HG02798 (cell line): ENCODE results near the gene SELENON.

ENCODE experiments used
- ATAC-seq: cut with Tn5 transposase; IDR thresholded peaks from one replicate; pipeline ENCODE4 v1.9.1; 2021; ENCODE audit warnings: mild to moderate bottlenecking; ENCODE audit not compliant: unreplicated experiment, poor library complexity

SELENON gene

GRCh38 chr1:25858906-25859789 is 59.2 kb downstream of the SELENON start, which contains the start of gene AUNIP:
Gene AUNIP (minus strand): TSS chr1:25859457. CDS start chr1:25859357, 100 bp downstream.
- ATAC-seq: peak; percentile 93

GRCh38 chr1:25861316-25862286 is 61.6 kb downstream of the SELENON start:
- no peak for ATAC-seq

- no peak for ATAC-seq
These were observed 62.9 kb downstream of the SELENON start for GRCh38 chr1:25862785-25863485.

- no peak for ATAC-seq
These were observed 63.7 kb downstream of the SELENON start for GRCh38 chr1:25863486-25864262.

- ATAC-seq: no peak
These were observed 64.4 kb downstream of the SELENON start for GRCh38 chr1:25864434-25864833.

GRCh38 chr1:25866288-25866687 is 66.3 kb downstream of the SELENON start:
- ATAC-seq: no peak

- no peak for ATAC-seq
These were observed 67.4 kb downstream of the SELENON start for GRCh38 chr1:25867210-25867991.
